Neural cell (in vitro differentiated cells): ENCODE data around the gene GPER1. TPM values are rescaled to one million over a fixed set of nuclear protein-coding genes. Genes with fewer than 3 reads are reported as not detected.

Source experiments
- H2AFZ ChIP-seq: fragments of 200-600, 300-800 bp; sonication (generic), shearing (Covaris generic); 2 replicates; pipeline ENCODE4 v1.6.0; 2014; ENCODE audit warnings: low read depth, mild to moderate bottlenecking, antibody characterized with exemption, low read length, moderate library complexity
- H3F3A ChIP-seq: fragments of 200-600 bp; shearing (Covaris generic); 2 replicates; pipeline ENCODE4 v1.6.1; 2016; ENCODE audit warnings: mild to moderate bottlenecking, moderate library complexity, mixed read lengths, antibody characterized with exemption, low read length; ENCODE audit not compliant: insufficient read depth, poor library complexity, severe bottlenecking
- H3K27ac ChIP-seq: fragments of 200-600, 300-800 bp; sonication (generic), shearing (Covaris generic); 2 replicates; pipeline ENCODE4 v1.5.1; 2014; ENCODE audit warnings: mild to moderate bottlenecking, low read length, moderate library complexity
- H3K27me3 ChIP-seq: fragments of 300-800, 200-600 bp; sonication (generic), shearing (Covaris generic); 2 replicates; pipeline ENCODE4 v1.6.0; 2014; ENCODE audit warnings: mild to moderate bottlenecking, low read depth, low read length, moderate library complexity; ENCODE audit not compliant: insufficient read depth
- H3K36me3 ChIP-seq: fragments of 300-800, 200-600 bp; sonication (generic), shearing (Covaris generic); 2 replicates; pipeline ENCODE4 v1.5.1; 2014; ENCODE audit warnings: mild to moderate bottlenecking, antibody characterized with exemption, low read length, moderate library complexity; ENCODE audit not compliant: insufficient read depth
- H3K4me2 ChIP-seq: fragments of 300-800, 200-600 bp; sonication (generic), shearing (Covaris generic); 2 replicates; pipeline ENCODE4 v1.6.0; 2014; ENCODE audit warnings: mild to moderate bottlenecking, low read length
- H3K4me3 ChIP-seq: fragments of 300-800, 200-600 bp; sonication (generic), shearing (Covaris generic); 2 replicates; pipeline ENCODE4 v1.5.1; 2014; ENCODE audit warnings: mild to moderate bottlenecking, low read length, moderate library complexity
- H3K79me2 ChIP-seq: fragments of 200-600 bp; shearing (Covaris generic); replicated peaks from 2 replicates; pipeline ENCODE4 v1.6.0; 2014; ENCODE audit warnings: mild to moderate bottlenecking, low read length, moderate library complexity; ENCODE audit not compliant: insufficient read depth
- H3K9ac ChIP-seq: fragments of 300-800, 200-600 bp; sonication (generic), shearing (Covaris generic); 2 replicates; pipeline ENCODE4 v1.6.1; 2016; ENCODE audit warnings: mild to moderate bottlenecking, low read length, mixed read lengths
- H3K9me2 ChIP-seq: fragments of 200-600 bp; shearing (Covaris generic); 2 replicates; pipeline ENCODE4 v1.6.1; 2016; ENCODE audit warnings: mild to moderate bottlenecking, low read length, mixed read lengths; ENCODE audit not compliant: insufficient read depth
- H3K9me3 ChIP-seq: fragments of 200-600, 300-800 bp; sonication (generic), shearing (Covaris generic); 2 replicates; pipeline ENCODE4 v1.6.1; 2016; ENCODE audit warnings: mild to moderate bottlenecking, mixed run types, low read length, moderate library complexity, mixed read lengths
- H4K20me1 ChIP-seq: fragments of 200-600 bp; shearing (Covaris generic); 2 replicates; pipeline ENCODE4 v1.6.1; 2016; ENCODE audit warnings: mild to moderate bottlenecking, mixed run types; ENCODE audit not compliant: insufficient read depth
- CTCF ChIP-seq: fragments of 450-650 bp; IDR thresholded peaks from 2 replicates; pipeline ENCODE4 v1.5.1; 2014; ENCODE audit warnings: antibody characterized with exemption, mild to moderate bottlenecking, moderate library complexity; ENCODE audit not compliant: poor library complexity, severe bottlenecking
- EP300 ChIP-seq: fragments of 450-650 bp; conservative IDR thresholded peaks from 2 replicates; pipeline ENCODE4 v1.6.1; 2014; ENCODE audit warnings: antibody characterized with exemption, mild to moderate bottlenecking, moderate library complexity; ENCODE audit not compliant: poor library complexity, severe bottlenecking
- EZH2 ChIP-seq: fragments of 200-600, 300-800 bp; shearing (Covaris generic), sonication (generic); IDR thresholded peaks from 2 replicates; pipeline ENCODE4 v1.6.1; 2014; ENCODE audit warnings: antibody characterized with exemption, low read length, borderline replicate concordance, mild to moderate bottlenecking; ENCODE audit not compliant: insufficient read depth, poor library complexity, severe bottlenecking
- MXI1 ChIP-seq: fragments of 450-650 bp; conservative IDR thresholded peaks from 2 replicates; pipeline ENCODE4 v1.6.1; 2014; ENCODE audit warnings: antibody characterized with exemption, mild to moderate bottlenecking; ENCODE audit not compliant: poor library complexity, severe bottlenecking
- POLR2AphosphoS5 ChIP-seq: IDR thresholded peaks from 2 replicates; pipeline ENCODE4 v1.6.1; 2012
- RAD21 ChIP-seq: fragments of 450-650 bp; conservative IDR thresholded peaks from 2 replicates; pipeline ENCODE4 v1.6.1; 2014; ENCODE audit warnings: antibody characterized with exemption, mild to moderate bottlenecking, moderate library complexity
- REST ChIP-seq: IDR thresholded peaks from 2 replicates; pipeline ENCODE4 v1.6.1; 2012; ENCODE audit warnings: borderline replicate concordance
- SMC3 ChIP-seq: fragments of 450-650 bp; conservative IDR thresholded peaks from 2 replicates; pipeline ENCODE4 v1.6.1; 2014; ENCODE audit warnings: antibody characterized with exemption, mild to moderate bottlenecking, moderate library complexity; ENCODE audit not compliant: poor library complexity
- TAF1 ChIP-seq: IDR thresholded peaks from 2 replicates; pipeline ENCODE4 v1.6.1; 2012; ENCODE audit warnings: low read depth
- polyA plus RNA-seq: library from polyadenylated mRNA; depleted of rRNA; stranded (reverse); fragments of >200 nt; gene quantifications from 2 replicates; pipeline ENCODE4 v1.2.3, GENCODE V29; 2014

Gene GPER1
- polyA plus RNA-seq, 1 donor from 2014 or later = not detected

- H3K9me3 ChIP-seq = no peaks in the 10 kb centered on the region
- no peak overlapping the region for H2AFZ ChIP-seq
- H4K20me1 ChIP-seq = no peaks in the 10 kb centered on the region
- no peak overlapping the region for H3K9ac ChIP-seq
- H3K79me2 ChIP-seq = no peaks in the 10 kb centered on the region
- peaks cover under 1% of the 10 kb centered on the region for H3K36me3 ChIP-seq
- no peak overlapping the region for H3K4me3 ChIP-seq
- no peaks in the 10 kb centered on the region for H3F3A ChIP-seq
- TF ChIP-seq CTCF (peak; percentile 56), RAD21 (peak; percentile 11), TAF1 (no peak), EP300 (no peak)
- no peaks in the 10 kb centered on the region for H3K27me3 ChIP-seq
- no peak overlapping the region for H3K4me2 ChIP-seq
- no peaks in the 10 kb centered on the region for H3K9me2 ChIP-seq
- no peak overlapping the region for H3K27ac ChIP-seq
Observed at GRCh38 chr7:1086588-1087464, 1.1 kb upstream of the GPER1 start.

DNA sequence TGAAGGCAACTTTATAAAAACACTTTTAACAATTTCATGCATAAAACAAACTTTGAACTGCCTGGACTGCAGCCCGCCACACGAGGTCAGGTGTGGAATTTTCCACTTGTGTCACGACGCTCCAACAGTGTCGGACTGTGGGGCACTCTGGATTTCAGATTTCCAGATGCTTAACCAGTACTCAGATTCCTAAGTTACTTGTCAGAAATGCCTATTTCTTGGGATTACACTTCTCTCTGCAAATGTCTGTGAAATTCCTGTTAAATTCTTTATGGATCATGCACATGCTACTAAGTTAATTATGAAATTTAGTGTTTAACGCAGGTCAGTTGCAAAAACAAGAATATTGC is 473 bp upstream of the GPER1 start:
- no peaks in the 10 kb centered on the region for H3K79me2 ChIP-seq
- TF ChIP-seq TAF1 = no peak
- no peak for TF ChIP-seq REST
- TF ChIP-seq SMC3 = no peak
- TF ChIP-seq EZH2 = no peak
- TF ChIP-seq EP300 = no peak
- no peak for TF ChIP-seq RAD21
- TF ChIP-seq POLR2AphosphoS5 = no peak
- no peak for TF ChIP-seq CTCF
- no peak for TF ChIP-seq MXI1
- H3K9me3 ChIP-seq = no peaks in the 10 kb centered on the region
- peaks cover 4% of the 10 kb centered on the region for H3K36me3 ChIP-seq
- no peaks in the 10 kb centered on the region for H3K27me3 ChIP-seq
- no peak overlapping the region for H3K27ac ChIP-seq
- no peak overlapping the region for H3K4me3 ChIP-seq
- no peak overlapping the region for H3K9ac ChIP-seq
- no peak overlapping the region for H2AFZ ChIP-seq
- no peak overlapping the region for H3K4me2 ChIP-seq
- H3K9me2 ChIP-seq = no peaks in the 10 kb centered on the region
- no peaks in the 10 kb centered on the region for H3F3A ChIP-seq
- no peaks in the 10 kb centered on the region for H4K20me1 ChIP-seq
